ENCODE measurements around the gene FOXK2.
A peak's percentile ranks its signal among the peaks of the same experiment; 100 is the strongest.
"Not testable (repeated sequence)": the region's sequence is repeated elsewhere in the genome, so short reads cannot be mapped to it uniquely, and the experiment has no call there.

The FOXK2 gene

DNA sequence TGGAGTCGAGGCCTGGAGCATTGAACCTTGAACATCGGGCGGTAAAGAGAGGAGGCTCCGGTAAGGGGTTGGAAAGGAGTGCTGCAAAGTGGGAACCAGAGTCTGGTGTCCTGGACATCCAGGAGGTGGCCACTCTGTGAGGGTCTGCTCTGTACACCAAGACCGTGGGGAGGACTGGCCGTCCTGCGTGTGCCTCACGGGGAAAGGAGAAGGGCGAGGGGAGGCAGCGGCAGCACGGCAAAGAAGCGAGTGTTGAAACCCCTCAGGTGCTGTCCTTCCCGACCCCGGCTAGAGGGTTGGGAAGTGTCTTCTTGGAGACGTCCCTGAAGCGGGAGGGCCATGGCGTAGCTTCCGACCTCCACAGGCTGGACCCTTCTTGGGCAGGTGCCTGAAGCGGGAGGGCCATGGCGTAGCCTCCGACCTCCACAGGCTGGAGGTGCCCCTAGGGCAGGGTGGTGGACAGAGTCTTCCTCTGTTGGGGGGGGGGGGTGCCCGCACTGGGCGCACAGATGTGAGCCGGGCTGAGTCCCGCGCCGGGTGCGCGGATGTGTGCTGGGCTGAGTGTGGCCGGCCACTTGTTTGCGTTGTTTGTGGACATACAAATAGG, 42.0 kb downstream of the FOXK2 start:
- Histone ChIP-seq H2AK5ac (ENCODE audit: low read depth, low read length) (no peak overlapping the region), H4K8ac (ENCODE audit: low read depth, low read length) (no peak overlapping the region), H3K18ac (ENCODE audit: low read length) (no peak overlapping the region), H3K23ac (ENCODE audit: low read depth, low read length, poor library complexity) (no peak overlapping the region), H3K9ac (ENCODE audit: low read depth, low read length, poor library complexity) (no peak overlapping the region), H3K4ac (ENCODE audit: low read length) (no peak overlapping the region), H2BK12ac (ENCODE audit: low read length) (no peak overlapping the region), H2BK120ac (ENCODE audit: low read depth, low read length) (no peak overlapping the region), H3K36me3 (replicated peaks in 1 of 2; ENCODE audit: control insufficient read depth in 2 of 2, insufficient read depth in 2 of 2, low read length in 2 of 2) (peaks cover 18 to 44% of the 10 kb centered on the region in 2 donors), H3K4me3 (ENCODE audit: low read length in 2 of 2) (no peak overlapping the region), H3K27ac (replicated peaks; ENCODE audit: low read length) (no peak overlapping the region), H2BK5ac (ENCODE audit: low read length) (no peak overlapping the region), H2BK15ac (ENCODE audit: low read length) (no peak overlapping the region), H3K4me1 (ENCODE audit: control insufficient read depth in 2 of 2, insufficient read depth in 1 of 2, low read depth in 1 of 2, low read length in 2 of 2) (peaks cover 0 to 12% of the 10 kb centered on the region in 2 donors), H3K27me3 (ENCODE audit: control insufficient read depth in 3 of 3, insufficient read depth in 3 of 3, low read depth in 1 of 3, low read length in 3 of 3) (no peaks in the 10 kb centered on the region), H4K91ac (ENCODE audit: low read depth, low read length, poor library complexity) (no peak overlapping the region), H3K4me2 (ENCODE audit: insufficient read depth, low read length, poor library complexity, severe bottlenecking) (no peak overlapping the region), H3K79me1 (ENCODE audit: low read depth, low read length) (peaks cover 33% of the 10 kb centered on the region), H2AFZ (ENCODE audit: low read length) (no peak overlapping the region), H3K9me3 (replicated peaks in 1 of 2; ENCODE audit: control insufficient read depth in 2 of 2, insufficient read depth in 1 of 2, low read depth in 1 of 2, low read length in 2 of 2) (peaks cover 0 to 2% of the 10 kb centered on the region in 2 donors), H3K14ac (ENCODE audit: low read length) (no peak overlapping the region)
- DNase-seq (ENCODE audit: low spot score) = no peak
- no CpG with 5 or more reads among the region's 31 CpGs for WGBS, 2 donors (ENCODE audit: extremely low coverage in 2 of 2, insufficient read length in 2 of 2, insufficient replicate concordance in 1 of 2)

DNA sequence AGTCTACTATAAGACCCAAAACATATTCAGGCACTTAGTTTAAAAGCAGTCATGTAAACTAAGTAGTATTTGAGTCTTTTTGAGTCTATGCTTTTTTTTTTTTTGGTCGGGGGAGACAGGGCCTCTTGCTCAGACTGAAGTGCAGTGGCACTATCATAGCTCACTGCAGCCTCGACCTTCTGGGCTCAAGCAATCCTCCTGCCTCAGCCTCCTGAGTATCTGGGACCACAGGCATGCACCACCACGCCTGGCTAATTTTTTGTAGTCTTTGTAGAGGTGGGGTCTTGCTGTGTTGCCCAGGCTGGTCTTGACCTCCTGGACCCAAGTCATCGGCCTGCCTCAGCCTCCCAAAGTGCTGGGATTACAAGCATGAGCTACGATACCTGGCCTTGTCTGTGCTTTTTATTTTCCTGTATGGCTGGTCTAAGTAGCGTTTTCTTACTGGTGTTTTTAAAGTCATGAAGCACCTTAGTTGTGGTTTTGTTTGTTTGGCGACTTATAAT, 43.2 kb downstream of the FOXK2 start:
- not testable (repeated sequence) for H2BK12ac ChIP-seq (ENCODE audit: low read length); H2AFZ ChIP-seq (ENCODE audit: low read length); H3K4me3 ChIP-seq (ENCODE audit: low read length in 2 of 2); H2BK120ac ChIP-seq (ENCODE audit: low read depth, low read length); H4K91ac ChIP-seq (ENCODE audit: low read depth, low read length, poor library complexity); H3K27me3 ChIP-seq (ENCODE audit: control insufficient read depth in 3 of 3, insufficient read depth in 3 of 3, low read depth in 1 of 3, low read length in 3 of 3); H2BK15ac ChIP-seq (ENCODE audit: low read length); H2AK5ac ChIP-seq (ENCODE audit: low read depth, low read length); H3K4me2 ChIP-seq (ENCODE audit: insufficient read depth, low read length, poor library complexity, severe bottlenecking); DNase-seq (ENCODE audit: low spot score); H3K9me3 ChIP-seq (replicated peaks in 1 of 2; ENCODE audit: control insufficient read depth in 2 of 2, insufficient read depth in 1 of 2, low read depth in 1 of 2, low read length in 2 of 2); H2BK5ac ChIP-seq (ENCODE audit: low read length); H3K4ac ChIP-seq (ENCODE audit: low read length); H3K14ac ChIP-seq (ENCODE audit: low read length); H3K9ac ChIP-seq (ENCODE audit: low read depth, low read length, poor library complexity); H4K8ac ChIP-seq (ENCODE audit: low read depth, low read length); H3K23ac ChIP-seq (ENCODE audit: low read depth, low read length, poor library complexity); H3K27ac ChIP-seq (replicated peaks; ENCODE audit: low read length); H3K18ac ChIP-seq (ENCODE audit: low read length)
- H3K79me1 ChIP-seq (ENCODE audit: low read depth, low read length) = peaks cover 37% of the 10 kb centered on the region
- H3K36me3 ChIP-seq (replicated peaks in 1 of 2; ENCODE audit: control insufficient read depth in 2 of 2, insufficient read depth in 2 of 2, low read length in 2 of 2) = peaks cover 22 to 55% of the 10 kb centered on the region in 2 donors
- no CpG with 5 or more reads among the region's 7 CpGs for WGBS, 2 donors (ENCODE audit: extremely low coverage in 2 of 2, insufficient read length in 2 of 2, insufficient replicate concordance in 1 of 2)
- peaks cover 0 to 12% of the 10 kb centered on the region in 2 donors for H3K4me1 ChIP-seq (ENCODE audit: control insufficient read depth in 2 of 2, insufficient read depth in 1 of 2, low read depth in 1 of 2, low read length in 2 of 2)

DNA sequence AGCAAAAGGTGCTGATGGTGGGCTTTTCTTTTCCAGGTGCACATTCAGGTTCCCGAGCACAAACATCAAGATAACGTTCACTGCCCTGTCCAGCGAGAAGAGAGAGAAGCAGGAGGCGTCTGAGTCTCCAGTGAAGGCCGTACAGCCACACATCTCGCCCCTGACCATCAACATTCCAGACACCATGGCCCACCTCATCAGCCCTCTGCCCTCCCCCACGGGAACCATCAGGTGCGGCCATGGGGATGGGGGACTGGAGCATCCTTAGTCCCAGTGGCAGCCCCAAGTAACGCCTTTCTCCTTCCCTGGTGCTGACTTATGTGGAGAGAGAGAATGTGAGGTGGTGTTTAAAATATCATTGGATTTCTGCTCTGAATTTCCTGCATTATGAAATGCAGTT, 43.8 kb downstream of the FOXK2 start:
- Histone ChIP-seq H2BK15ac (ENCODE audit: low read length) (no peak overlapping the region), H4K8ac (ENCODE audit: low read depth, low read length) (no peak overlapping the region), H3K4me3 (ENCODE audit: low read length in 2 of 2) (no peak overlapping the region), H3K9me3 (replicated peaks in 1 of 2; ENCODE audit: control insufficient read depth in 2 of 2, insufficient read depth in 1 of 2, low read depth in 1 of 2, low read length in 2 of 2) (peaks cover 0 to 2% of the 10 kb centered on the region in 2 donors), H3K79me1 (ENCODE audit: low read depth, low read length) (peaks cover 39% of the 10 kb centered on the region), H3K4ac (ENCODE audit: low read length) (no peak overlapping the region), H3K18ac (ENCODE audit: low read length) (peak overlapping the region; percentile 48), H3K36me3 (replicated peaks in 1 of 2; ENCODE audit: control insufficient read depth in 2 of 2, insufficient read depth in 2 of 2, low read length in 2 of 2) (peaks cover 26 to 55% of the 10 kb centered on the region in 2 donors), H3K9ac (ENCODE audit: low read depth, low read length, poor library complexity) (peak overlapping the region; percentile 44), H3K27me3 (ENCODE audit: control insufficient read depth in 3 of 3, insufficient read depth in 3 of 3, low read depth in 1 of 3, low read length in 3 of 3) (no peaks in the 10 kb centered on the region), H3K4me2 (ENCODE audit: insufficient read depth, low read length, poor library complexity, severe bottlenecking) (no peak overlapping the region), H2BK120ac (ENCODE audit: low read depth, low read length) (no peak overlapping the region), H2AFZ (ENCODE audit: low read length) (no peak overlapping the region), H4K91ac (ENCODE audit: low read depth, low read length, poor library complexity) (no peak overlapping the region), H3K4me1 (ENCODE audit: control insufficient read depth in 2 of 2, insufficient read depth in 1 of 2, low read depth in 1 of 2, low read length in 2 of 2) (peaks cover 0 to 12% of the 10 kb centered on the region in 2 donors), H3K23ac (ENCODE audit: low read depth, low read length, poor library complexity) (peak overlapping the region; percentile 85), H2AK5ac (ENCODE audit: low read depth, low read length) (no peak overlapping the region), H2BK12ac (ENCODE audit: low read length) (no peak overlapping the region), H3K14ac (ENCODE audit: low read length) (no peak overlapping the region), H2BK5ac (ENCODE audit: low read length) (no peak overlapping the region), H3K27ac (replicated peaks; ENCODE audit: low read length) (no peak overlapping the region)
- no CpG with 5 or more reads among the region's 9 CpGs for WGBS, 2 donors (ENCODE audit: extremely low coverage in 2 of 2, insufficient read length in 2 of 2, insufficient replicate concordance in 1 of 2)
- no peak for DNase-seq (ENCODE audit: low spot score)

DNA sequence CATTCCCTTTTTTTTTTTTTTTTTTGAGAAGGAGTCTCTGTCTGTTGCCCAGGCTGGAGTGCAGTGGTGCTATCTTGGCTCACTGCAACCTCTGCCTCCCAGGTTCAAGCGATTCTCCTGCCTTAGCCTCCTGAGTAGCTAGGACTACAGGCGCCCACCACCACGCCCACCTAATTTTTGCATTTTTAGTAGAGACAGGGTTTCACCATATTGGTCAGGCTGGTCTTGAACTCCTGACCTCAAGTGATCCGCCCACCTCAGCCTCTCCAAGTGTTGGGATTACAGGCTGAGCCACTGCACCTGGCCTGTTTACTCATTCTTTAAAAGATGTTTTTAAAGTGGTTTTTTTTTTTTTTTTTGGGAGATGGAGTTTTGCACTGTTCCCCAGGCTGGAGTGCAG, 44.2 kb downstream of the FOXK2 start:
- no CpG with 5 or more reads among the region's 4 CpGs for WGBS, 2 donors (ENCODE audit: extremely low coverage in 2 of 2, insufficient read length in 2 of 2, insufficient replicate concordance in 1 of 2)
- H3K9me3 ChIP-seq (replicated peaks in 1 of 2; ENCODE audit: control insufficient read depth in 2 of 2, insufficient read depth in 1 of 2, low read depth in 1 of 2, low read length in 2 of 2); H3K18ac ChIP-seq (ENCODE audit: low read length); H3K9ac ChIP-seq (ENCODE audit: low read depth, low read length, poor library complexity); H3K14ac ChIP-seq (ENCODE audit: low read length); DNase-seq (ENCODE audit: low spot score); H2AFZ ChIP-seq (ENCODE audit: low read length); H2BK5ac ChIP-seq (ENCODE audit: low read length); H3K4ac ChIP-seq (ENCODE audit: low read length); H3K23ac ChIP-seq (ENCODE audit: low read depth, low read length, poor library complexity); H2AK5ac ChIP-seq (ENCODE audit: low read depth, low read length); H2BK12ac ChIP-seq (ENCODE audit: low read length); H4K91ac ChIP-seq (ENCODE audit: low read depth, low read length, poor library complexity); H3K4me3 ChIP-seq (ENCODE audit: low read length in 2 of 2); H2BK15ac ChIP-seq (ENCODE audit: low read length); H2BK120ac ChIP-seq (ENCODE audit: low read depth, low read length); H3K27me3 ChIP-seq (ENCODE audit: control insufficient read depth in 3 of 3, insufficient read depth in 3 of 3, low read depth in 1 of 3, low read length in 3 of 3); H3K4me2 ChIP-seq (ENCODE audit: insufficient read depth, low read length, poor library complexity, severe bottlenecking); H4K8ac ChIP-seq (ENCODE audit: low read depth, low read length); H3K27ac ChIP-seq (replicated peaks; ENCODE audit: low read length): not testable (repeated sequence)
- Histone ChIP-seq H3K36me3 (replicated peaks in 1 of 2; ENCODE audit: control insufficient read depth in 2 of 2, insufficient read depth in 2 of 2, low read length in 2 of 2) (peaks cover 27 to 57% of the 10 kb centered on the region in 2 donors), H3K79me1 (ENCODE audit: low read depth, low read length) (peaks cover 39% of the 10 kb centered on the region), H3K4me1 (ENCODE audit: control insufficient read depth in 2 of 2, insufficient read depth in 1 of 2, low read depth in 1 of 2, low read length in 2 of 2) (peaks cover 0 to 12% of the 10 kb centered on the region in 2 donors)

All from neuronal stem cell (in vitro differentiated cells).